SU-DHL-6 (cell line): Measurements from ENCODE around the gene DAPK3.

ENCODE experiments used
- H2AFZ ChIP-seq: fragments of 200-600 bp; sonication (generic); 2 replicates; pipeline ENCODE4 v1.6.1; 2014; ENCODE audit warnings: low read depth, mild to moderate bottlenecking, moderate library complexity, mixed read lengths, antibody characterized with exemption, low read length; ENCODE audit not compliant: severe bottlenecking
- H3F3A ChIP-seq: fragments of 200-600 bp; shearing (Covaris generic); 2 replicates; pipeline ENCODE4 v1.6.0; 2016; ENCODE audit warnings: antibody characterized with exemption, mild to moderate bottlenecking; ENCODE audit not compliant: insufficient read depth
- H3K27ac ChIP-seq: fragments of 200-600 bp; sonication (generic); 2 replicates; pipeline ENCODE4 v1.5.1; 2016; ENCODE audit warnings: low read depth, mild to moderate bottlenecking, low read length, moderate library complexity, mixed read lengths
- H3K27me3 ChIP-seq: fragments of 200-600 bp; sonication (generic), shearing (Covaris generic); 2 replicates; pipeline ENCODE4 v1.6.0; 2014; ENCODE audit warnings: mild to moderate bottlenecking, low read length
- H3K36me3 ChIP-seq: fragments of 200-600 bp; sonication (generic); 2 replicates; pipeline ENCODE4 v1.6.1; 2014; ENCODE audit warnings: mild to moderate bottlenecking, low read length, mixed read lengths
- H3K4me2 ChIP-seq: fragments of 300-600, 200-600 bp; shearing (Covaris generic), sonication (generic); 2 replicates; pipeline ENCODE4 v1.6.0; 2014; ENCODE audit warnings: low read length, low read depth, mild to moderate bottlenecking; ENCODE audit not compliant: poor library complexity, severe bottlenecking
- H3K4me3 ChIP-seq: fragments of 200-600 bp; sonication (generic); 2 replicates; pipeline ENCODE4 v1.5.1; 2014; ENCODE audit warnings: antibody characterized with exemption, low read length, mild to moderate bottlenecking, mixed read lengths; ENCODE audit not compliant: insufficient read depth, poor library complexity, severe bottlenecking
- H3K79me2 ChIP-seq: fragments of 200-600 bp; sonication (generic); 2 replicates; pipeline ENCODE4 v1.6.1; 2014; ENCODE audit warnings: mild to moderate bottlenecking, low read length, moderate library complexity; ENCODE audit not compliant: insufficient read depth
- H3K9ac ChIP-seq: fragments of 200-600 bp; sonication (generic); 2 replicates; pipeline ENCODE4 v1.7.0; 2014; ENCODE audit warnings: mild to moderate bottlenecking, low read length
- H3K9me2 ChIP-seq: fragments of 200-600 bp; sonication (generic); replicated peaks from 2 replicates; pipeline ENCODE4 v1.6.1; 2014; ENCODE audit warnings: low read length; ENCODE audit not compliant: insufficient read depth
- H3K9me3 ChIP-seq: fragments of 200-600 bp; sonication (generic); 2 replicates; pipeline ENCODE4 v1.6.1; 2014; ENCODE audit warnings: low read length, mixed read lengths; ENCODE audit not compliant: insufficient read depth
- H4K20me1 ChIP-seq: fragments of 200-600 bp; sonication (generic); 2 replicates; pipeline ENCODE4 v1.6.1; 2014; ENCODE audit warnings: low read depth, mild to moderate bottlenecking, antibody characterized with exemption, low read length, moderate library complexity, mixed read lengths
- EZH2phosphoT487 ChIP-seq: fragments of 200-600 bp; sonication (generic), shearing (Covaris generic); conservative IDR thresholded peaks from 2 replicates; pipeline ENCODE4 v1.6.1; 2018; ENCODE audit warnings: mild to moderate bottlenecking, antibody characterized with exemption, low read length, moderate library complexity, mixed read lengths
- TF ChIP-seq, protein P1 (sequence below): fragments of 200-600 bp; sonication (generic); IDR thresholded peaks from one replicate; pipeline ENCODE4 v1.5.1; 2017; ENCODE audit warnings: antibody characterized with exemption, mild to moderate bottlenecking, low read length, moderate library complexity; ENCODE audit not compliant: insufficient read depth, poor library complexity, severe bottlenecking

Gene DAPK3

DNA sequence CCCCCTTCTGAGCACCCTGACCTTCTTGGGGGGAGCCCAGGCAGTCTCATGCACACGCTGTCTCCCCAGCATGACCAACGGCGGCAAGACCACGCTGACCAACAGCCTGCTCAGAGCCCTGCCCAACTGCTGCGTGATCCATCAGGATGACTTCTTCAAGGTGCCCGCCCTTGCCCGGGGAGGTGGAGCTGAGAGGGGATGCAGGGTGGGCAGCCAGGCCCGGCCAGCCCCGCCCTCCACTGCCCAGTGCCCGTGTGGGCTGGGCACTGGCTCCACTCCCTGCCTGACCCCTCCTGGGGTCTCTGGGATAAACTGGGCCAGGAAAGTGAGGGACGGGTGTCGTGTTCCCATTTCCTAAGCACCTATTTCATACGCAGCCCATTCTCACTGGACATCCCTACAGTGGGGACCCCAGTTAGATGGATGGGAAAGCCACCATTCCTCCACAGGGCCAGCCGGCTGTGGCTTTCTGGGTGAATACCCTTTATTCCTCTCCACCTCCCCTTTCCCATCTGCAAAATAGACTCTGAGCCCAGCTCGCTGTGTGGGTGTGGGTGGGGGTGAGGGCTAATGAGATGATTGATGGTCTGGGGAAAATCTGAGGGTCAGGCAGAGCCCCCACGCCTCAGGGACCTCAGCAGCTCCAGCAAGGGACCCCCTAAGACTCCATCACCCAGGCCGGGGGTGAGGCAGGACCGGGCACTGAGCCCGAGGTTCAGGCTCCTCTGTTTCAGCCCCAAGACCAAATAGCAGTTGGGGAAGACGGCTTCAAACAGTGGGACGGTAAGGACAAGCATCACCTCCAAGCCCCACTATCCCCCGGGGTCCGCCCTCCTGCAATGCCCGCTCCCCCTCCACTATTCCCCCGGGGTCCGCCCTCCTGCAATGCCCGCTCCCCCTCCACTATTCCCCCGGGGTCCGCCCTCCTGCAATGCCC, 34.1 kb downstream of the DAPK3 start:
- Histone ChIP-seq H2AFZ (no peak overlapping the region), H3K79me2 (no peaks in the 10 kb centered on the region), H3K27me3 (no peaks in the 10 kb centered on the region), H3K9me2 (no peaks in the 10 kb centered on the region), H3K9me3 (no peaks in the 10 kb centered on the region), H4K20me1 (no peaks in the 10 kb centered on the region), H3K36me3 (no peaks in the 10 kb centered on the region), H3K4me3 (no peak overlapping the region), H3K27ac (no peak overlapping the region), H3K4me2 (no peak overlapping the region), H3F3A (no peaks in the 10 kb centered on the region), H3K9ac (no peak overlapping the region)
- TF ChIP-seq, protein P1, sequence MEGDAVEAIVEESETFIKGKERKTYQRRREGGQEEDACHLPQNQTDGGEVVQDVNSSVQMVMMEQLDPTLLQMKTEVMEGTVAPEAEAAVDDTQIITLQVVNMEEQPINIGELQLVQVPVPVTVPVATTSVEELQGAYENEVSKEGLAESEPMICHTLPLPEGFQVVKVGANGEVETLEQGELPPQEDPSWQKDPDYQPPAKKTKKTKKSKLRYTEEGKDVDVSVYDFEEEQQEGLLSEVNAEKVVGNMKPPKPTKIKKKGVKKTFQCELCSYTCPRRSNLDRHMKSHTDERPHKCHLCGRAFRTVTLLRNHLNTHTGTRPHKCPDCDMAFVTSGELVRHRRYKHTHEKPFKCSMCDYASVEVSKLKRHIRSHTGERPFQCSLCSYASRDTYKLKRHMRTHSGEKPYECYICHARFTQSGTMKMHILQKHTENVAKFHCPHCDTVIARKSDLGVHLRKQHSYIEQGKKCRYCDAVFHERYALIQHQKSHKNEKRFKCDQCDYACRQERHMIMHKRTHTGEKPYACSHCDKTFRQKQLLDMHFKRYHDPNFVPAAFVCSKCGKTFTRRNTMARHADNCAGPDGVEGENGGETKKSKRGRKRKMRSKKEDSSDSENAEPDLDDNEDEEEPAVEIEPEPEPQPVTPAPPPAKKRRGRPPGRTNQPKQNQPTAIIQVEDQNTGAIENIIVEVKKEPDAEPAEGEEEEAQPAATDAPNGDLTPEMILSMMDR: no peak
- no peak for TF ChIP-seq EZH2phosphoT487

DNA sequence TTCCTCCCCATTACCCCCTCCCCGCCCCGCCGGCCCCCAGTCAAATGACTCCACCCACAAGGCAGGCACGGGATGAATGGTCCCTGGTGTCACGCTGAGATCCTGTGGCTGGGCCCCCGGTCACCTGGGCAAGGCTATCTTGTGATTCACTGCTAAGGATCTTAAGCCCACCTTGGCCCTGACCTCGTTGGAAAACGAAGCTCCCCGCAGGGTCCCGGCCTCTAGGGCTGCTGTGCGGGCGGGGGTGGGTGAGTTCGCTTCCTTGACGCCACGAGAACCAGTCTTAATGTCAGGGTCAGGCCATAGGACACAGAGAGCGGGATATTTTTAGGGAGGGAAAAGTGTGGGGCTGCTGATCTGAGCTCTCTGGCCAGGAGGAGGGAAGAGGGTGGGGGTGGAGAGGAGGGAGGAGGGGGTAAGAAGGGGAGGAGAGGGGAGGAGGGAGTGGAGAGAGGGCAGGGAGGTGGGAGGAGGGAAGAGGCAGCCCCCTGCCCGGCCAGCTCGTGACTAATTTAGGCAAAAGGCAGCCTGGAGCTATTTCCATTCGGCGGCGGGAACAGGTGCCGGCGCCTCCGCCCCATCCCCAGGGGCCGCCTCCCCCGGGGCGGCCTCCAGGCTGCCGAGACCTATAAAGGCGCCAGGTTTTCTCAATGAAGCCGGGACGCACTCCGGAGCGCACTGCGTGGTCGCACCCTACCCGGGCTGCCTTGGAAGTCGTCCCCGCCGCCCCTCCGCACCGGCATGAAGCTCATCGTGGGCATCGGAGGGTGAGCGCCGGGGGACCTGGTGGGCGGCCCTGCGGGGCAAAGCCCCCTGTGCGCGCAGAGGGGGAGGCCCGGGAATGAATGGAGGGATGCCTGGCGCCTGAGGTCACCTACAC, 37.7 kb downstream of the DAPK3 start, which contains the start of gene NMRK2:
Gene NMRK2, plus strand, starts transcription at position 139 of the 880 bp plus-strand sequence. Its CDS starts 603 bp downstream, at position 742.
- H4K20me1 ChIP-seq: no peaks in the 10 kb centered on the region
- H3K36me3 ChIP-seq: no peaks in the 10 kb centered on the region
- no peak within 1 kb of the TSS for H2AFZ ChIP-seq
- no peaks in the 10 kb centered on the region for H3K27me3 ChIP-seq
- no peak for TF ChIP-seq EZH2phosphoT487
- TF ChIP-seq, protein P1: no peak
- no peaks in the 10 kb centered on the region for H3K9me2 ChIP-seq
- no peaks in the 10 kb centered on the region for H3K79me2 ChIP-seq
- H3K4me2 ChIP-seq: no peak within 1 kb of the TSS
- no peaks in the 10 kb centered on the region for H3K9me3 ChIP-seq
- no peak within 1 kb of the TSS for H3K27ac ChIP-seq
- H3F3A ChIP-seq: no peaks in the 10 kb centered on the region
- H3K9ac ChIP-seq: no peak within 1 kb of the TSS
- H3K4me3 ChIP-seq: no peak within 1 kb of the TSS

DNA sequence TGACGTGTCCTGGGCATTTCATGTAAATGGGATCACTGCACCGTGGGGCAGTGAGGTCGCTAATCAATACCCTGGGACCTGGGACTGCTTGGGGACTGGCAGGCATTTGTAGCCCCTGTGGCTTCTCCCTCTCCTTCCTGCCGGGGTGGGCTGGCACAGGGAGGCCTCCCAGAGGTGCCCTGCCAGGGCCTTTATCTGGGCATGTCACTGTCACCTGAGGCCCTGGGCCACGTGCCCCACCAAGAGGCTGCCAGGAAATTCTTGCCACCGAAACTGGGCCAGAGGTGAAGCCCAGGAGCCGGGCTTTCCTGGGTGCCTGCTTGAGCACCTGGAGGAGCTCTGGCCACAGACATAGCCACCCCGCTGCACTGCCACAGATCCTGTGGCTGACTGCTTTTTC, 39.9 kb downstream of the DAPK3 start:
- H3K4me3 ChIP-seq: no peak overlapping the region
- TF ChIP-seq EZH2phosphoT487: no peak
- TF ChIP-seq, protein P1: no peak
- H3K9me2 ChIP-seq: no peaks in the 10 kb centered on the region
- no peaks in the 10 kb centered on the region for H3F3A ChIP-seq
- H3K4me2 ChIP-seq: no peak overlapping the region
- H3K79me2 ChIP-seq: no peaks in the 10 kb centered on the region
- no peaks in the 10 kb centered on the region for H3K27me3 ChIP-seq
- H3K9me3 ChIP-seq: no peaks in the 10 kb centered on the region
- H3K36me3 ChIP-seq: no peaks in the 10 kb centered on the region
- no peak overlapping the region for H3K27ac ChIP-seq
- no peaks in the 10 kb centered on the region for H4K20me1 ChIP-seq
- H3K9ac ChIP-seq: no peak overlapping the region
- H2AFZ ChIP-seq: no peak overlapping the region
